ENCODE results near the gene TAX1BP1.

TAX1BP1 gene

GRCh38 chr7:27739909-27740448, at the start of gene TAX1BP1:
Gene TAX1BP1 (plus strand): TSS chr7:27740162. CDS start chr7:27748525, 8,363 bp downstream.
- peak; percentile 97 for DNase-seq (ENCODE audit: low spot score)

- no peak for DNase-seq (ENCODE audit: low spot score)
Measured at GRCh38 chr7:27690649-27691048, 49.3 kb upstream of the TAX1BP1 start.

GRCh38 chr7:27693794-27694193, 46.2 kb upstream of the TAX1BP1 start:
- peak; percentile 26 for DNase-seq (ENCODE audit: low spot score)

- DNase-seq (ENCODE audit: low spot score), result no peak
Measured at GRCh38 chr7:27695096-27695495, 44.9 kb upstream of the TAX1BP1 start.

- DNase-seq (ENCODE audit: low spot score), result peak; percentile 17
Measured at GRCh38 chr7:27697861-27698430, 42.0 kb upstream of the TAX1BP1 start.

GRCh38 chr7:27699751-27700150, 40.2 kb upstream of the TAX1BP1 start:
- DNase-seq (ENCODE audit: low spot score), result no peak

GRCh38 chr7:27700501-27700900, 39.5 kb upstream of the TAX1BP1 start:
- no peak for DNase-seq (ENCODE audit: low spot score)

- no peak for DNase-seq (ENCODE audit: low spot score)
Measured at GRCh38 chr7:27703181-27703580, 36.8 kb upstream of the TAX1BP1 start.

- no peak for DNase-seq (ENCODE audit: low spot score)
Measured at GRCh38 chr7:27704422-27705199, 35.4 kb upstream of the TAX1BP1 start.

- no peak for DNase-seq (ENCODE audit: low spot score)
Measured at GRCh38 chr7:27705200-27705594, 34.8 kb upstream of the TAX1BP1 start.

GRCh38 chr7:27708485-27708884, 31.5 kb upstream of the TAX1BP1 start:
- no peak for DNase-seq (ENCODE audit: low spot score)

GRCh38 chr7:27709137-27710075, 30.6 kb upstream of the TAX1BP1 start:
- DNase-seq (ENCODE audit: low spot score), result no peak

GRCh38 chr7:27712217-27712616, 27.7 kb upstream of the TAX1BP1 start:
- DNase-seq (ENCODE audit: low spot score), result no peak

- peak; percentile 21 for DNase-seq (ENCODE audit: low spot score)
Measured at GRCh38 chr7:27714831-27715444, 25.0 kb upstream of the TAX1BP1 start.

GRCh38 chr7:27723085-27723484, 16.9 kb upstream of the TAX1BP1 start:
- no peak for DNase-seq (ENCODE audit: low spot score)

- no peak for DNase-seq (ENCODE audit: low spot score)
Measured at GRCh38 chr7:27727058-27727457, 12.9 kb upstream of the TAX1BP1 start.

- no peak for DNase-seq (ENCODE audit: low spot score)
Measured at GRCh38 chr7:27730112-27730511, 9.8 kb upstream of the TAX1BP1 start.

GRCh38 chr7:27734583-27734982, 5.4 kb upstream of the TAX1BP1 start:
- no peak for DNase-seq (ENCODE audit: low spot score)

GRCh38 chr7:27735165-27735564, 4.8 kb upstream of the TAX1BP1 start:
- DNase-seq (ENCODE audit: low spot score), result no peak

GRCh38 chr7:27735831-27736230, 4.1 kb upstream of the TAX1BP1 start:
- no peak for DNase-seq (ENCODE audit: low spot score)

GRCh38 chr7:27737178-27737577, 2.8 kb upstream of the TAX1BP1 start:
- DNase-seq (ENCODE audit: low spot score), result no peak

- DNase-seq (ENCODE audit: low spot score), result no peak
Measured at GRCh38 chr7:27737616-27738015, 2.3 kb upstream of the TAX1BP1 start.

Measured in globus pallidus (tissue), 1 donor.